Activated CD4-positive, alpha-beta T cell treated with anti-CD3 and anti-CD28 coated beads, Interleukin-2, amount 50 U/mL, for 24 hours (primary cell): ENCODE results near the gene KHSRP.

ENCODE experiments used
- DNase-seq, 2 donors: peaks; one replicate each; pipeline ENCODE4 v3.0.0-alpha.2; 2020; ENCODE audit warnings: low read depth in 1 of 2, low spot score in 1 of 2

Gene KHSRP, protein sequence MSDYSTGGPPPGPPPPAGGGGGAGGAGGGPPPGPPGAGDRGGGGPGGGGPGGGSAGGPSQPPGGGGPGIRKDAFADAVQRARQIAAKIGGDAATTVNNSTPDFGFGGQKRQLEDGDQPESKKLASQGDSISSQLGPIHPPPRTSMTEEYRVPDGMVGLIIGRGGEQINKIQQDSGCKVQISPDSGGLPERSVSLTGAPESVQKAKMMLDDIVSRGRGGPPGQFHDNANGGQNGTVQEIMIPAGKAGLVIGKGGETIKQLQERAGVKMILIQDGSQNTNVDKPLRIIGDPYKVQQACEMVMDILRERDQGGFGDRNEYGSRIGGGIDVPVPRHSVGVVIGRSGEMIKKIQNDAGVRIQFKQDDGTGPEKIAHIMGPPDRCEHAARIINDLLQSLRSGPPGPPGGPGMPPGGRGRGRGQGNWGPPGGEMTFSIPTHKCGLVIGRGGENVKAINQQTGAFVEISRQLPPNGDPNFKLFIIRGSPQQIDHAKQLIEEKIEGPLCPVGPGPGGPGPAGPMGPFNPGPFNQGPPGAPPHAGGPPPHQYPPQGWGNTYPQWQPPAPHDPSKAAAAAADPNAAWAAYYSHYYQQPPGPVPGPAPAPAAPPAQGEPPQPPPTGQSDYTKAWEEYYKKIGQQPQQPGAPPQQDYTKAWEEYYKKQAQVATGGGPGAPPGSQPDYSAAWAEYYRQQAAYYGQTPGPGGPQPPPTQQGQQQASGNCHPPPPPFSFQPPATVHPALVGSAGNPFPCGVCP

DNA sequence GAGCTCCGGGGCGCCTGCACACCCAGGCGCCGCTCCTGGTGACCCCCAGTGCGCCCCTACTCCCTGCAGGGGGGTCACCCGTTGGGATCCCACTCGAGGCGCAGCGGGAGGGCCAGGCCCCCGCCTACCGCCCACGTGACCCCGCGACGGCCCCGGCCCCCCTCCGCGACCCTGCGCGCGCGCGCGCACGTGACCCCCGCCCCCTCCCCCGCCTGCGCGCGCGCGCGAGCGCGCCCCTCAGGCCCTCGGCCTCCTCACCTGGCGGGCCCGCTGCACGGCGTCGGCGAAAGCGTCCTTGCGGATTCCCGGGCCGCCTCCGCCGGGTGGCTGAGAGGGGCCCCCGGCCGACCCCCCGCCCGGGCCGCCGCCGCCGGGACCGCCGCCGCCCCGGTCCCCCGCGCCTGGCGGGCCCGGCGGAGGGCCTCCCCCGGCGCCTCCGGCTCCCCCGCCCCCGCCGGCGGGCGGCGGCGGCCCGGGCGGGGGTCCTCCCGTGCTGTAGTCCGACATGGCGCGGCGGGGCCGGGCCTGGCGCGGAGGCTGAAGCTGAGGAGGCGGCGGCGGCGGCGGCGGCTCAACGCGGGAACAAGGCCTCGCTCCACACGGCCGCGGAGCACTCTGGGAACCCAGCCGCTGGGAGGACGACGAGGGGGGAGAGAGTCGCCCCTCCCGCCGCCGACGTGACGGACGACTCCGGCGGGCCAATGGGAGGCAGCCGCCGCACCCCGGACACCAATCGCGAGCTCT is at the start of gene KHSRP:
KHSRP (minus strand) TSS at position 617 of the 744 bp plus-strand sequence; CDS start at position 507, 110 bp downstream.
- no peak for DNase-seq

DNA sequence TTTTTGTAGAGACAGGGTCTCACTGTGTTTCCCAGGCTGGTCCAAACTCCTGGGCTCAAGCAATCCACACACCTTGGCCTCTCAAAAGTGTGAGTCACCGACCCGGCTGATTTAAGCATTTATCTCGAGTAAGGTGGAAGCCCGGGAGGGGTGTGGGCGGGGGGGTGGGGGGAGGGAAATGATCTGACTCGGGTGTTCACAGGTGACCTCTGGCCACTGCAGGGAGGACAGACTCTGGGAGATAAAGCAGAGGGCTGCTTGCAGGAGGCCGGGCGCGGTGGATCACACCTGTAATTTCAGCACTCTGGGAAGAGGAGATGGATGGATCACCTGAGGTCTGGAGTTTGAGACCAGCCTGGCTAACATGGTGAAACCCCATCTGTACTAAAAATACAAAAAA is 49.0 kb upstream of the KHSRP start:
- no peak for DNase-seq

DNA sequence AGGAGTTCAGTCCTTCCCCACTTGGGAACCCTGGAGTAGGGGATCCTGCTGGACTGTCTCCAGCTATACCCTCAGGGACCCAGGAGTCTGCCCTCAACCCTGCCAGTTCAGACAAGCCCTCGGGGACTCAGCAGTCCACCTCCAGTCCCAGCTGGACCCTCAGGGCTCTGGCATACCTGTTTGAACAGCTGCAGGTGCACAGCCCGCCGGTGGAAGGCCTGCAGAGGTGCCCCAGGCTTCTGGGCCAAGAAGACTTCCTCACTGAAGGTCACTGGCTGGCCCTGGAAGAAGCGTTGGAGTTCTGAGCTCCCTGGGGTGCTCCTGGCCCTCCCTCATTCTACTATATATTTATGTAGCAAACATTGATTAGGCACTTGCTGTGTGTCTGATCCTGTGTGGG is 48.1 kb upstream of the KHSRP start:
- no peak for DNase-seq

DNA sequence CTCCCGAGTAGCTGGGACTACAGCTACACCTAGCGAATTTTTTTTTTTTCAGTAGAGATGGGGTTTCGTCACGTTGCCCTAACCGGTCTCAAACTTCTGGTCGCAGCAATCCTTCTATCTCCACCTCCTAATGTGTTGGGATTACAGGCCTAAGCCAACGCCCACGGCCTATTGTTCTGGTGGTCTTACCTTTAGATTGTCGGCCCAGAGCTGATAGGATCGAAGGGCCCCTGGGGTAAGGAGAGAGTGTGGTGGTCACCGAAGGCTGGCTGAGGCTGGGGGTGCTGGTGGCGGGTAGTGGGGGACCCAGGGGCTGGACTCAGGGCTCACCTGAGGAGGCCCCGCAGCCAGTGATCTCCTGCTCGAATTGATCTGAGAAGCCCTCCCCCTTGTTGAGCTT is 46.5 kb upstream of the KHSRP start:
- DNase-seq: no peak

DNA sequence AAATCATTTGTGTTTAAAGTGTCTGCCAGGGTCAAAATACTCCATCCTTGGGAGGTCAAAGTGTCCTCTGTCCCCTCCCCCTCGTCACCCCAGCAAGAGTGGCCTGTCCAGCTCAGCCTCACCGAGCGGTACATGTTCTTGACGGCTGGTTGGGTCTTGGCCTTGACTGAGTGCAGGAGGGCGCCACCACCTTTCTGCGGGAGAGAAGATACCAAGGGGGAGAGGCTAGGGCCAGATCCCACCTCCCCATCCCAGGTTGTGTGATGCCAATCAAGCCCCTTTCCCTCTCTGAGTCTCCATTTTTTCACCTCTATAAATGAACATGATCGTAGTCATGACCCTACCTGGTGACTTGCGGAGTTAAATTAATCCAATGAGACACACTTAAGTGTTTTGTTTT is 45.6 kb upstream of the KHSRP start:
- DNase-seq: no peak

DNA sequence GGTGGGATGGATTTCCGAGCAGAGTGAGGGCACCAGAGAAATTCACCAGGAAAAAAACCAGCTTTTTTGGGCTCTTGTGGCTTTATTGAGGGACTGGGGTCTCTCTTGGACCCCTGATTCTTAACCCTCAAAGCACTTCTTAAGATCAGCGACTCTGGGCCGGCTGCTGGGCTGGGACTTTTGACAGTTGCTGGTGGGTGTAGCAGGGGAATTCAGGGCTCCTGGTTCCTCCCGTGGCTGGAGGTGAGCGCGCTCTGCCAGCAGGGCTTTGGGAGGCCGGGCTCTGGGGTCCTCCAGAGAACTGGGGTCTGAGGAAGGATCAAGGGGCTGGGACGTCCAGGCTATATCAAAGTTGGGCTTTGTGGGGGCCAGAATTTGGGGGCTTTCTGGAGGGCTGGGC is 42.8 kb upstream of the KHSRP start:
- DNase-seq: no peak

DNA sequence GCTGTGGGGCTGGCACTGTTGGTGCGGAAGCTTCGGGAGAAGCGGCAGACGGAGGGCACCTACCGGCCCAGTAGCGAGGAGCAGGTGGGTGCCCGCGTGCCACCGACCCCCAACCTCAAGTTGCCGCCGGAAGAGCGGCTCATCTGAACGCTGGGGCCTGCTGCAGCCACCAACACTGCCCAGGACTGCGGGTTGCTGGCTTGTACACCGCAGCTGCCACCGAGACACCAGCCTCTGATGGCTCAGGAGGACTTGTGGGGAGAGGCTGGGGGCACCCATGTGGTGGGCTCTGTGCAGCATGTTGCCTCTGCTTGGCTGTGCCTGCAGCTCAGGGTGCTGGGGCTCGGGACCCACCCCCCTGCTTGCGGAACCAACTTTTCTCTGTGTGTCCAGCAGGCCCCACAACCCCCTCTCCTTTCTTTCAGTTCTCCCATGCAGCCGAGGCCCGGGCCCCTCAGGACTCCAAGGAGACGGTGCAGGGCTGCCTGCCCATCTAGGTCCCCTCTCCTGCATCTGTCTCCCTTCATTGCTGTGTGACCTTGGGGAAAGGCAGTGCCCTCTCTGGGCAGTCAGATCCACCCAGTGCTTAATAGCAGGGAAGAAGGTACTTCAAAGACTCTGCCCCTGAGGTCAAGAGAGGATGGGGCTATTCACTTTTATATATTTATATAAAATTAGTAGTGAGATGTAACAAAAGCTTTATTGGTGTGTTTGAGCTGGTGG is 42.1 kb upstream of the KHSRP start:
- no peak for DNase-seq

DNA sequence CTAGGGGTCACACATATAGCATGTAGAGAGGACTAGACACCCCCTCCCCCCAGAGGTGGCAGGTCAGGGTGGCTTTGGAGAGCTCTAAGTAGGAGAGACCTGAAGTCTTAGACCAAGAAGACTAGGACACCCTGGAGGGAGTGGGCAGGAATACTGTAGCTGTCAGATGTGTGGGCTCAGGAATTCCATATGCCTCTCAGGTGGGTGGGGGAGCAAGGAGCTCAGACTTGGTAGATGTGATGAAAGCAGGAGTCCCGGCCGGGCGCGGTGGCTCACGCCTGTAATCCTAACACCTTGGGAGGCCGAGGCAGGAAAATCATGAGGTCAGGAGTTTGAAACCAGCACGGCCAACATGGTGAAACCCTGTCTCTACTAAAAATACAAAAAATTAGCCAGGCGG is 41.1 kb upstream of the KHSRP start:
- DNase-seq: no peak

DNA sequence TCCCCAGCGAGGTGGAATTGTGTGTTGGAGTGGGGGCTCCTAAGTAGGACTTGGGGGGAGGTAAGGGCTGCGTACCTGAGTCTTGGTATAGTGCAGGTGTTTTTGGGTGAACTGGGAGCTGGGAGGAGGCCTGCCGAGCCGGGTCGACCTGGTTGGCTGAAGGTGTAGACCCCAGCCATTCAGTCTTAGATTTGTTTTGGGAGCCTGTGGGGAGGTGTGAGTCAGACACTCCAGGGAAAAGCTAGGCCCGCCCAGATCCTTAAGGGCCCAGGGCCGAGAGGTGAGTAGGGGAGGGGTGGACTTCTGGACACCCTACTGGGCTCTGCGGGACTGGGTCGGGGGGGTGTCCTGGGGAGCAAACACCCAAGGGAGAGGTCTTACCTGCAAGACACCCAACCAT is 40.4 kb upstream of the KHSRP start:
- DNase-seq: no peak

DNA sequence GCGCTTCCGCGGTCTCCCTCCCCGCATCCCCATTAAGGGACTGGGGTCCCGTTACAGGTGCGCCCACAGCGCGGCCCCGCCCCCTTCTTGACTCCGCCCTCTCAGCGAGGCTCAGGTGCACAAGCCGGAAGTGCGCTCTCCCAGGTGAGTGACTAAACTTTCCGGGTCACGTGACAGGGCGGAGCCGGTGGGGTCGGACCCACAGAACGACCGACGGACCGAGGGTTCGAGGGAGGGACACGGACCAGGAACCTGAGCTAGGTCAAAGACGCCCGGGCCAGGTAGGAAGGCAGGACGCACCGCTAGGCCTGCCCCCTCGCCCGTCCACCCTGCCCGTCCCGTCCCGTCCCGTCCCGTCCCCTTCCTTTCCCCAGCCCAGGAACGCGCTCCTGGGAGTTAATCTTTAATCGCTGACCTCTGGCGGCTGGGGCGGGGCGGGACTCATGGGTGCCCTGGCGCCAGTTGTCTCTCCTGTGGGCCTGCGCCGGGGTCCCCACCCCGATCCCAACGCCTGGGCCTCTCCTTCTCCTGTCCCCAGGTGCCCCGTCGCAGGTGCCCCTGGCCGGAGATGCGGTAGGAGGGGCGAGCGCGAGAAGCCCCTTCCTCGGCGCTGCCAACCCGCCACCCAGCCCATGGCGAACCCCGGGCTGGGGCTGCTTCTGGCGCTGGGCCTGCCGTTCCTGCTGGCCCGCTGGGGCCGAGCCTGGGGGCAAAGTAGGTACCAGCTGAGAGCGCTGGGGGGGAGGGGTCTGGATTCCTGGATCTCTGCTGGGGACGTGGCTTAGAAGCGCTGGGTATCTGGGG is 39.7 kb upstream of the KHSRP start, which contains the start of gene CRB3:
CRB3 (plus strand) TSS at position 202 of the 804 bp plus-strand sequence; CDS start at position 633, 431 bp downstream.
- DNase-seq: no peak

DNA sequence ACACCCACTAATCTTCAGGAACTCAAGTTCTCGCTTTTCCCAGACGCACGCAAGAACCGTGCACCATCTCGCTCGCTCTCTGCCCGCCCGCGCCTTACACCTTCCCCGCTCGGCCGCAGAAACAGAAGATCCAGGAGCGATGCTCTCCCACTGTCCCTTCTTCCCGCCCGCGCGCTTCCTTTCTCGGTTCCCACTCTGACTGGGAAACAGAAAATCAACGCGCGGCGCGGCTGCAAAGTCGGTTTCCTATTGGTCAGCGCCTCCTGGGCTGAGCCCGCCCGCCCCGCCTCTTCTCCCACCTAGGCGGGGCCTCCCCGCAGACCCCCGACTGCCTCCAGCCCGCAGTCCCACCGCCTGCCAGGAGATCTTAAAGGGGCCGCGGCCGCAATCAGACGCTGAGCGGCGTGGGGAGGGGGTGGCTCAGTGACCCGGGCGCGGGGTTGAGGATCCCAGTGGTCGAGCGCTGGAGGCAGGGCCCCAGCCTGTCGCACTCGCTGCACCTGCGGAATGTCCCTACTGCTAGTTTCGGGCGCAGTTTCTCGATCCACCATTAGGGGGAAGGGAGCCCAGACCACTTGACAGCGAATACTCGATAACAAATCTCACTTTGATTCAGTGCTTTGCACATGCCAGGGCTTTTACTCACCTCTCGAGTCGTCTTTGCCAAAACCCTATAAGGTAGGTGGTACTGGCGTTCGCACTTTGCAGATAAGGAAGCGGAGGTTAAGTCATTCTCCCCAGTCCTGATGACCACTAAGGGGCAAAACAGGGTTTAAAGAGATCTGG is 35.7 kb upstream of the KHSRP start:
- peak; percentile 94 to 95 for DNase-seq

DNA sequence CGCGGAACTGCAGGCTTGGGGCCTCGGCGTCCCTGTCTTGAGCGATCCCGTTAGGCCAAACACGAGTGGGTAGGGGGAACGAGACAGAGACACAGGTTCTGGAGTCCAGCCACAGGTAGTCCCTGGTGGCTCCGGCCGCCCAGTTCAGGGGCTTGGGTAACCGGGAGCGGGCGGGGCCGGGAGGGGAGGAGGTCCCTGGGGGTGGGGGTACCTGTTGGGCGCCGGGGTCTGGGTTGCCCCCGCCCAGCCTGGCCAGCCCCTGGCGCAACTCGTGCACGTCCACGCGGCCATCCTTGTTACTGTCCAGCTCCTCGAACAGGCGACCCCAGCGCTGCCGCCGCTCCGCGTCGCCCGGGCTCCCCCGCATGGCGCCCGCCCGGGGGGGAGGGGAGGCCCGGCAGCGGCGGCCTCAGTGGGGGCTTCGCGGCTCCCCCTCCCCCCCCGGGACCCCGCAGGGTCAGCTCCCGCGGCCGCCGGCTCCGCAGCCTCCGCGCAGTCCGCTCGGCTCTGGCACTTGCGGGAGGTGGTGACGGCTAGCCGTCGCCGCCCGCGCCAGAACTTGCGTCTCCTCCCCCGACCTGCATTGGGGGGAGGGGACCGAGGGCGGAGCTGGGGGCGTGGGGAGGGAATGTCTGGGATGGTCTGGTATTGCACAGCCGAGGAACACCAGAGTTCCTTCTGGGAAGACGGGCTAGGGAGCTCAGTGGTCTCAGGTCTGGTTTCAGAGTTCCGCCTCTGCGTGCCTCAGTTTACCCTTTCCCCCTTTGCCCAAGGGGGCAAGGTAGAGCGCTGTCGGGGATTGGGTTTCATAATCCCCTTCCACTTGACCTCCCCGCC is 34.9 kb upstream of the KHSRP start, which contains the start of gene SLC25A23:
SLC25A23 (minus strand) TSS at position 531 of the 837 bp plus-strand sequence; CDS start at position 367, 164 bp downstream.
- DNase-seq: peak; percentile 35 to 40

DNA sequence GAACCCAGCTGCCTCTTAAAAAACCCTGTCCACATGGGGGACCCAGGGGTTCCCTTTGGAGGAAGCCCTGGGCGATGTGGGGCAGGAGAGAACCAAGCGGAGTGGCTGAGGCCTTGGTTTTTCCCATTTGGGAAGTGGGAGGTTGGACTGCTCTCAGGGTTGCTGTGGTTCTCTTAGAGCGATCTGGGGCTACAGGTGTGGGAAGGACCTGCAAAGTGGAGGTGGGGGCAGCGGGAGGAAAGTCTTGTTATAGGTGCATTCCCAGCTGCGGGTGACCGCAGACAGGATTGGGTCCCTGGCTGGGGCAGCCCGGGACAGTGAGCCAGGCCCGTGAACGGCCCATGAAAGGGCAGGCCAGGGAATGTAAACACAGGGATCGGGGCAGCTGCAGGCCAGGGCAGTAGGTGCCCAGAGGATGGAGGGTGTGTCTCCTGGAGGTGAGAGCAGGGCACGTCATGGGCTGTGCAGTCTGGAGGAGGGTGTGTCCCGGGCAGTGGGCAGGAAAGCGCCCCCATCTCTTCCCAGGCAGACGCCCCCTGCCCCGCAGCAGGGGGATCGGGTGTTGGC is 34.2 kb upstream of the KHSRP start:
- no peak for DNase-seq

DNA sequence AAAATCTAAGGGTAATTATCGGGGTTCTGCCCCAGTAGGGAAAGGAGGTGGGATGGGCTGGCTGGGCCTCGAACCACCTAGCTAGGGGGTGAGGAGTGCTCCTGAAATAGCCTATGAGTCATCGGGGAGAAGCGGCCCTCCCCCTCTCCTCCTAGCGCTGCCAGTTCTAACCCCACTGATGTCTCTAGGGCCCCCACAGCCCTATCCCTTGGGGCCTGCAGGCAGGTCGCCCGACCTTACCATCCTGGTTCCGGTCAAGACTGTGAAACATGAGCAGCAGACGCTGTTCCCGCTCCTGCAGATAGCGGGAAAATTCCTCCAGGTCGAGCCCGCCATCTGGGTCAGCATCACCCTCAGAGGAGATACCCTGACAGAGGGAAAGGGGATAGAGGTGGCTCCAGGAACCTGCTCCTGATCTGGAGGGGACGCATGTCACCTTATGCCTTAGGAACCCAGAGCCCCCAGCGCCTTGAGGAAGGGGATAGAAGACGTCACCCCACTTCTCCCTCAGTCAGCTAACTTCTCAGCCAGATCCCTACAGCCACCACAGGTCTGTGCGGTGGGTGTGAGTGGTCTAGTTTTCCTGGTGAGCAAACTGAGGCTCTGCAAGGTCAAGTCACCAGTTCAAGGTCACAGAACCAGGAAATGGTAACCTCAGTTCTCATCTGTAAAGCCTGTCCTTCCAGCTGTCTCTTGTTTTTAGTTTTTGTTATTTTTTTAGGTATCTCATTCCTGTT is 33.5 kb upstream of the KHSRP start:
- no peak for DNase-seq

DNA sequence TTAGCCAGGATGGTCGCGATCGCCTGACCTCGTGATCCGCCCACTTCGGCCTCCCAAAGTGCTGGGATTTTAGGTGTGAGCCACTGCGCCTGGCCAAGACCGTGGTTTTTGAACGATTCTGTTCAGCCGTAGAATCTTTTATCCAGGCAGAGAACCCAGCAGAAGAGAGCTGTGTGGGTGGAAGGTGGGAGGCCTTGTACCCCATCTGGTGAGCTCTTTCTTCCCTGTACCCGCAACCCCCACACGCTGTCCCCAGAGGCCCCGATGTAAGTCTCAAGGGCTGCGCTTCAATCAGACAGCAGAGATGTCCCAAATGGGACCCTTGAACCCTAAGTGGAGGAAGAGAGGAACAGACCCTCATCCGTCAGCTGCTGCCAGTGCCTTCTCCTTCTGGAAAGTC is 31.3 kb upstream of the KHSRP start:
- DNase-seq: no peak

DNA sequence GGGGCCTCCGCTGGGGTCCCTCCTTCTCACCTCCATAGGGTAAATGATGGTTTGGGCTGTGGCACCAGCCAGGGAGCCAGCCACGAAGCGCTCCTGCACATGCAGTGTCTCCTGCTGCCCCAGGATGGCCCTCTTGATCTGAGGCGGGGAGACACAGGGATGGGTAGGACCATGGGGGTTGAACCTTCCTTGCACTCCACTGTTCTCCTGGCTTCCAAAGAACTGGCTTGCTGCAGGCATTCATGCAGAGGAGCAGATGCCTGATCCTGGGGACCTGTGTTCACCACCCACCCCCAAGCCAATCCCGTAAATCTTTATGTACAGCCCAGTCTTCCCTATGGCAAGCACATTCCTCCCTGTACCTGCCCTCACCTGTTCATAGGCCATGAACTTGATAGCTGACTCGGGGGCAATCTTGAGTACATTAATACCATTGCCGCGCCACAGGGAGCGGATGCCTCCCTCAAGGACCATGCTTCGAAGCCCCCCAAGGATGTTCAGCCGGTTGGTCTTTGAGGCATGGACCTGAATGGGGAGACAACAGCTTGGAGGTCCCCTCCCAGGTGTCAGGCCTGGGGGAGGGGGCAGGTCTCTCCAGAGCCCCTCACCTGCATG is 29.4 kb upstream of the KHSRP start:
- no peak for DNase-seq

DNA sequence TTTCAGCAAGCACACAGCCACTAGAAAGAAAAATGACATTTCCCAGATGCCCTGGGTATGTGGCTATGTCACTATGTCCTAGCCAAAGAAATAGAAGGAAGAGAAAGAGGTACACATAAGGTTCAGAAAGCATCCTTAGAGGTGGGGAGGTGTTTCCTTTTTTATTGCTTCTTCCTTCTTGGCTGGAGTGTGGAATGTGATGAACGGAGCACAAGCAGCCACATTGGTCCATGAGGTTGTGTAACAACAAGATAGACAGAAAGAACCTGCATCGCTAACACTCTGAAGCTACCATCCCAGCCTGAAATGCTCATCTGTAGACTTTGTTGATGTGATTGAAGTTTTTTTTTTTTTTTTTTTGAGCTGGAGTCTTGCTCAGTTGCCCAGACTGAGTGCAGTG is 28.3 kb upstream of the KHSRP start:
- DNase-seq: no peak
